Measurements from ENCODE around the gene SUSD2.

Gene SUSD2

DNA sequence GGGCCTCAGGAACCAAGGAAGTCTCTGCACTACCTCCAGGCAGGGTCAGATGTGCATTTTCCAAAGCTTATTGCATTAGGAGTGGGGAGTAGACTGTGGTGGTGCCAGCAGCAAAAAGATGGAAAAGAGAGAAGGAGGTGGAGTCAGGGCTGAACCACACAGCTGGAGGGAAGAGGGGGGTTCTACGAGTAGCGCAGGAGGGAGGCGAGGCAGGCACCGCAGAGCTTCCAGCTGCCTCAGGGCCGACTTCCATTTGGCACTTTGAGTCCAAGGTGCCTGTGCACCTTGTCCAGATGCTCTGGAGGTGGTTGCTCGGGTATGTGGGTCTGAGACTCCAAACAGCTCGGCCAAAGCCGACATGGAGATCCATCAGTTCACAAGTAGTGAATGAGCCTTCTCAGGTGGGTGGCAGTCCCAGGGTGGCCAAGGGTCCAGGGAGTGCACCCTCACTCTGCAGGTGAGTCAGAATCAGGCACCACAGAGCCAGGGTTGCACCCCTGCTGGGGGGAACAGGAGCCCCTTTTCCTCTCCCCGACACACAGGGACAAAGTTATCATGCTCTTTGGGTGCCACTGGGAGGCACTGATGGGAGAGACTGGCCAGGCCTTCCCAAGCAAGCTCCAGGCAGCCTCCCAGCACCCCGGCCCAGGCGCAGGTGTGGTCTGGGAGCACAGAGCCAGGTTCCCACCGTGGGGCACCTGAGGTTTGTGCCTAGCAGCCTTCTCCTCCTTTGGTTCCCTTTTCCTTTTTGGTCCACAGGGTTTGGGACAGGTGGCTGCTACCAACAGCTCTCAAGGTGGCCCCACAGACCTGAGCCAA lies 33.4 kb downstream of the SUSD2 start:
- DNase-seq (ENCODE audit: low read depth): no peak

DNA sequence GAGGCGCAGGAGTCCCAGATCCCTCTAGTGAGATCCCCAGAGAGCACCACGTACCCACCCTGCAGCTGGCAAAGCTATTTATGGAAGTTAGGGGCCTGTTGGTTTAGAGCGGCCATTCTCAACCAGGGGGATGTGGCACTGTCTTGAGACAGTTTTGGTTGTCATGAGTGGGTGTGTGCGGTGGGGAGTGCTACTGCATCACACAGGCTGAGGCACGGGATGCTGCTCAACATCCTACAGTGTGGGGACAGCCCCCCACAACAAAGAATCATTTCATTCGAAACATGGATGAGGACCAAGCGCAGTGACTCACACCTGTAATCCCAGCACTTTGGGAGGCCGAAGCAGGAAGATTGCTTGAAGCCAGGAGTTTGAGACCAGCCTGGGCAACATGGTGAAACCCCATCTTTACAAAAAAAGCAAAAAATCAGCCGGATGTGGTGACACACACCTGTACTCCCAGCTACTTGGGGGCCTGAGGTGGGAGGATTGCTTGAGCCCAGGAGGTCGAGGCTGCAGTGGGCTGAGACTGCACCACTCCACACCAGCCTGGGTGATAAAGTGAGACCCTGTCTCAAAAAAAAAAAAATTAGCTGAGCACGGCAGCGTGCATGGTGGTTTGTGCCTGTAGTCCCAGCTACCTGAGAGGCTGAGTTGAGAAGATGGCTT lies 35.4 kb downstream of the SUSD2 start:
- no peak for DNase-seq (ENCODE audit: low read depth)

DNA sequence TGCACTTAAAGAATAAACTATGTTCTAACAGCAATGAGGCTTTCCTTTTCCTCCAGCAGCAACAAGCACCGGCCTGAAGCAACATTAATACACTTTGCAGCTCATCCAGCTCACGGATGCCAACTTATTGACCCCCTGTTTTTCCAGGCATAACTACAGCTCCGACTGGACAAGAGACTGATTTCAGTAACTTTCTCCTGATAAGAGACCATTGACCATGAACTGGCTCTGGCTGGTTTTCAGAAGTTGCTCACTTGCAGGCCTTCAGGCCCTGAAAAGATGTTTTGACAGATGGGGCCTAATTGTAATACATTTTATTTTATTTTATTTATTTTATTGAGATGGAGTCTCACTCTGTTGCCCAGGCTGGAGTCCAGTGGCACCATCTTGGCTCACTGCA lies 36.1 kb downstream of the SUSD2 start:
- DNase-seq (ENCODE audit: low read depth): no peak

DNA sequence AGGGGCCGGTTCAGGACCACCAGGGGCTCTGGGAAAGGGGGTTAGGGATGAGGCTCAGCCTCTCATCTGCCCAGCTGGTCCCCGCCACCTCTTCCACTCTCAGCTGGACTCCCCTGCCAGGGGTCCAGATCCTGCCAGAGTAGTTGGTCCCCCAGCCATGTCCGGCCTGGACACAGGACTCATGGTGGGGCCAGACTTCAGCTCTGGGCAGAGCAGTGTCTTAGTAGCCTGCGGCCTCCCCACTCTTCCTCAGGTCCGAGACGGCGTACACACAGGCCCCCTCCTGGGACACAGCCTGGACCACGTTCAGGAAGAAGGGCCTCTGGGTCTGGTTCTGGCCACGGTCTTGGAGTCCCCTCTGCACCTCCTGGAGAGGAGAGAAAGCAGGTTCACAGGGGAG lies 38.5 kb downstream of the SUSD2 start:
- DNase-seq (ENCODE audit: low read depth): no peak

DNA sequence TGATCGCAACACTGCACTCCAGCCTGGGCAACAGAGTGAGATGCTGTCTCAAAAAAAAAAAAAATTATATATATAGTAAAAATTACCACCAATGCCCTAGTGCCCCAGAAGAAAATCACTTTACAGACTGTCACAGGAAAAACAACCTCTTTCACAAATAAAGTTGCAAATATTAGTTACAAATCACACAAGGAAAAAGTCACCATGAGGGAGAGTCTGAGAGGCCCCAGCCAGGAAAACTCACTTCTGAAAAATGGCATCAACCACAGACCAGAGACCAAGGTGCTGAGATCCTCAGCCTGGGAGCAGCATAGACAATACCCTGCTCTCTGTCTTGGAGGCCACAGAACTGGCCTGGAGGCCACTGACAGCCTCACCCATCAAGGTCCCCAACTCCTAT lies 43.2 kb downstream of the SUSD2 start:
- DNase-seq (ENCODE audit: low read depth): no peak

DNA sequence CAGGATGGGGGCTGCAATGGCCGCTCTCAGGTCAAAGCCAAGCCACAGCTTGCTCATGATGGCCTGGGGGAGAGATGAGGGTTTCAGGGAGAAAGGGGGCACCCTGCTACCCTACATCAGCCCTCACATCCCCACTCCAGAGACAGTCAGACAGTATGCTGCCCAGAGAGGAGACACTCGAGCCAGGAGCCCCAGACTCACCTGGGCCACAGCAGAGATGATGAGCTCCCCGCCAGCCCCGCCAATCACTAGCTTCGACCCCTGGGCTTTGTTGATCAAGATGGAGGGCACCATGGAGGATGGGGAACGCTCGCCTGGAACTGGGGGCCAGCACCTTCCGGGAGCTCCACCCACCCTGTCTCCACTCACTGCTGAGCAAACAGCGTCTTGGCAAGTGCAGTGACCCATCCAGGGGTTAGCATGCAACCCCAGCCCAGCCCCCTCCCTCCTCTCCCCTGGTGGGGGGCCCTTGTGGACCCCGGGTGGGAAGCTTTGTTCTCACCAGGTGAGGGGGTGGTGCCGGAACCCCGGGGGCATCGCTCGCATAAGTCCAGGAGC lies 43.8 kb downstream of the SUSD2 start:
- no peak for DNase-seq (ENCODE audit: low read depth)

DNA sequence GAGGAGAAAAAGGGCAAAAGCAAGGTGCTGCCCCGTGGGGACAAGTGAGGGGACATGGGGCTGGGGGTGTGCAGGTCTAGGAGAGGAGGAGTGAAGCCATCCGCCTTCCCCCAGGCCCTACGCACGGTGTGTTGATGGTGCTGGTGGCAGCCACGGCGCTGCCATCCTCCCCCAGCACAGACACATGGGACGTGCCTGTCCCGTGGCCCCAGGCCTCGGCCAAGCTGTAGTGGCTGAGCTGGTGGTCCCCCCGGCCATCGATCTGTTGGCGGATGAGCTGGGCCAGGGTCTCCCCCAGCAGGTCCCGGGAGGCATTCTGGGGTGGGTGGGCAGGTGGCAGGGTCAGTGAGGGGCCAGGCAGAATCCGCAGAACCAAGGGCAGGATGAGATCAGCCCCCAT lies 44.7 kb downstream of the SUSD2 start:
- DNase-seq (ENCODE audit: low read depth): no peak

DNA sequence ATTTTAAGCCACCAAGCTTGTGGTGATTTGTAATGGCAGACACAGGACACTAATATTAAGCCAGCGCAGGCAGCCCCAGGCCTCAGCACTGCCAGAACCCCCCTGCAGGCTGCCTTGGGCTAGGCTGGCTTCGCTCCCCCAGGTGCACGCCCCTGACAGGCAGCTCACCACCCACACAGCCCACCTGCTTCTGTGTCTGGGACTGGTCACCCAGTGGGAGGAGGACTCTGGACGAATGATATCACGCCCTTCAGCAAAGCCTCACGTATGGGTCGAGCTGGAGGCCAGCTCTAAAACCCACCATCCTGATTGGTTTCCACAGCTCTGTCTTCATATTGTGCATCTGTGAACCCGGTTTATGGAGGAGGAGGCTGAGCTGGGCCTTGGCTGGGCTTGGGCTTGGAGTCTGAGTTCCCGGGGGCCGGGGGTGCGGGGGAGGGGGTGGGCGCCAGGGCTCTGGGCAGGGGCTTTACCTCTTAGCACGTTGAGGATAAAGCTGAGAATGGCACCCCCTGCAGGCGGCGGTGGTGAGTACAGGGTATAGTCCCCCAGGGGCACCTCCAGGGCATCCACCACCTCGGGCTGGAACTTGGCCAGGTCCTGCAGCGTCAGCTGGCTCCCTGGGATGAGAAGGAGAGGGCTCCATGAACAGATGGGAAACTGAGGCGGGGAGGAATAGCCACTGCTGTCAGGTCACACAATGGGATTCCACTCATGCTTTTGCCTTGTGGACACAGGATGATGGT lies 49.8 kb downstream of the SUSD2 start:
- peak; percentile 35 for DNase-seq (ENCODE audit: low read depth)

DNA sequence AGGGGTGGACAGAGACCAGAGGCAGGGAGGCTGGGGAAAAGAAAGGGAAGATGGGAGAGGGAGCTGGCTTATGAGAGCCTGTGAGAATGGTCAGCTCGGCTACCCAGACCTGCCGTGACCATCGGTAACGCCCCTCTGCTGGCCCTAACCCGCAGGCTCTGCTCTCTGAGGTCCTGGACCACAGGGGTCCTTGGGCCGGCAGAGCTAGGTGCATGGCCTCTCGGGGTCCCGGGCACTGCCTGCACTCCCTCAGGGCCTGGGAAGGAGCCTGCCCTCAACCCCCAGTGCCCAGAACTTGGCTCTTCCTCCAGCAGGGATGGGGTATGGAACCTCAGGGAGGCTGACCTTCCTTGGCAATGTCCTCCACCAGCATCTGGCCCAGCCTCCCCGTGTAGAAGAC lies 50.4 kb downstream of the SUSD2 start:
- DNase-seq (ENCODE audit: low read depth): no peak

DNA sequence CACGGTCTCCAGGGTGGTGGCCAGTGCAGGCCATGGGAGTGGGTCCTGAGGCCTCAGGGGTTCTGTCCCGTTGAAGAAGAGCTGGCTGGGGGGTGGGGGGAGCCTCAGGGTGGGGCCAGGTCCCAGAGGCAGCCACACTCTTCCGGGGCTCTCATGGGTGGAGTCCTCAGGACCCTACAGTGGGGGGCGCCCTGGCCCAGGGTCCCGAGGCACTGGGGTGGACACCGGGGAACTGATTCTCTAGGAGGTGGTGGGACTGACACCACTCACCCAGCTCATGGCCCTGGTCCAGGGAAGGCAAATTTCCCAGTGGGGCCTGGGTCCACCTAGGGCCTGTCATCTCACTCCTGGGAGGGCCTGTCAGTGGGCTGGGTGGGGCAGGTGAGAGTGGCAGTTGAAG lies 50.8 kb downstream of the SUSD2 start:
- DNase-seq (ENCODE audit: low read depth): no peak

DNA sequence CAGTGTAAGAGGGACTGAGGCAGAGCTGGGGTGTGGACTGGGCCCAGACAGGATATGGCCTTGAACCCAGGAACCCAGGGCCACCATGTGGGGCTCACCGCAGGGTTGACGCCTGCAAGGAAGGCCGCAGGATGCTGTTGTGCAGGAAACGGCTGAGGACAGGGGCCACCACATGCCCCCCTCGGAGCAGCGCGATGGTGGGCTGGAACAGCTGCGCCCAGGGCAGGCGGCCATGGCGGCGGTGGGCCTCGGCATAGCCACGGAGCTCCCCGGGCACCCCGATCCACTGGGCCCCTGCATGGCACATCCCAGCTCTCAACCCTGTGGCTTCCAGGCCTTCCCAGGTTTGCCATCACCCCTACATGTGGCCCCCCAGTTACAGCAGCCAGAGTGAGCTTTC lies 51.4 kb downstream of the SUSD2 start:
- DNase-seq (ENCODE audit: low read depth): no peak

DNA sequence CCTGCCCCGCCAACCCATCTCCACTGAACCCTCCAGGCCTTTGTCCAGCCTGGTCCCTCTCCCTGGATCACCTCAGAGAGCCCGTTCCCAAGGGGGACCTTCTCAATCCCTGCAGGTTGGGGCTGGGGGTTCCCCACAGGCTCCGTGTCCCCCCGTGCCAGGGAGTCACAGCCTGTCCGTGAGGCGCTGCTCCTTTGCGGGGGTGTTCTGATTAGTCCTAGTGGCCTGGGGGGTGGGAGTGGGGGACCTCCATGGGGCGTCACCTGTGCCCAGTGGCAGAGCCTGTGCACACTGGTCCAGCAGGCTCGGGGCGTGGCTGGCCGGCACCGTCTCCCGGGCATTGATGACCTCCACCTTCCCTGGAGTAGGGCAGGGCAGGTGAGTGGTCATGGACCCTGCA lies 51.9 kb downstream of the SUSD2 start:
- no peak for DNase-seq (ENCODE audit: low read depth)

DNA sequence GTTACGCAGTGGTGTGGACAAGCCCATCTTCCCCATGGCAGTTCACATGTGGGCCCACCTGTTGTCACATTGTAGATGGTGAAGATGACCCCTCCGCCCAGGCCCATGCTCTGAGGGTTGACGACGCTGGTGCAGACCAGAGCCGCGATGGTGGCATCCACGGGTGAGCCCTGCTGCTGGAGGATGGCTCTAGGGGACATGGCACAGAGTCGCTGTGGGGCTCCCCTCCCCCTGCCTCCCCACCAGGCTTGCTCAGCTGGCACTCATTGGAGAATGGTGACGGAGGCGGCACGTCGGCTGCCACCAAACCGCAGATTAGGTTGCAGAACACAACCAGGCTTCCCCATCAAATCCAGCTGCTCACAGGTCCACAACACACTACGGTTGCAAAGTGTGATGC lies 52.5 kb downstream of the SUSD2 start:
- DNase-seq (ENCODE audit: low read depth): no peak

DNA sequence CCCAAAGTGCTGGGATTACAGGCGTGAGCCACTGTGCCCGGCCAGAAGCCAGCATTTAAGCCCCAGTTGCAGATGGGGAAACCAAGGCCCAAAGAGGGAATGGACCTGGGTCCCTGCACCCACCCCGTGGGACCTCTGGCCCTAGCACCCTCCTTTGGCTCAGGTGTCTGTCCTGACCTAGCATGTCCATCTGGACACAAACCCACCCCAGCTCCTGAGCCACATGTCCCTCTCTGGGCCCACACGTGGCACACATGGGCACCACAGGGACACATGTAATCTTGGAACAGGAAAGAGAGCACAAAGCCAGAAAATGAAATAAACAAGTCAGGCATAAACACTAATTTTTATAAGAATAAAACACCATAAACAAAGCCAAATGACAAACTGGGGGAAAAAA lies 54.0 kb downstream of the SUSD2 start:
- DNase-seq (ENCODE audit: low read depth): no peak

DNA sequence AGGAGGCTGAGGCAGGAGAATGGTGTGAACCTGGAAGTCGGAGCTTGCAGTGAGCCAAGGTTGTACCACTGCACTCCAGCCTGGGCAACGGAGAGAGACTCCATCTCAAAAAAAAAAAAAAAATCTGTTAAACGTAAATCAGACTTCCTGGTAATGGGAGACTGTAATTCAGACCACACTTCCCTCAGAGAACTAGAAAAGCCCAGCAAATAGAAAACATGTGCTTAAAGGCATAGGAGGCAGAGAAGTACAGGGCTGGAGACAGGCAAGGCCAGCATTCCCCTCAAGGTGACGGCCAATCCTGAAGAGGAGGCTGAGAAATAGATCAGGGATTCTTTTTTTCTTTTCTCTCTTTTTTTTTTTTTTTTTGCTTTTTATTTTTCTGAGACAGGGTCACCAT lies 55.4 kb downstream of the SUSD2 start:
- no peak for DNase-seq (ENCODE audit: low read depth)

DNA sequence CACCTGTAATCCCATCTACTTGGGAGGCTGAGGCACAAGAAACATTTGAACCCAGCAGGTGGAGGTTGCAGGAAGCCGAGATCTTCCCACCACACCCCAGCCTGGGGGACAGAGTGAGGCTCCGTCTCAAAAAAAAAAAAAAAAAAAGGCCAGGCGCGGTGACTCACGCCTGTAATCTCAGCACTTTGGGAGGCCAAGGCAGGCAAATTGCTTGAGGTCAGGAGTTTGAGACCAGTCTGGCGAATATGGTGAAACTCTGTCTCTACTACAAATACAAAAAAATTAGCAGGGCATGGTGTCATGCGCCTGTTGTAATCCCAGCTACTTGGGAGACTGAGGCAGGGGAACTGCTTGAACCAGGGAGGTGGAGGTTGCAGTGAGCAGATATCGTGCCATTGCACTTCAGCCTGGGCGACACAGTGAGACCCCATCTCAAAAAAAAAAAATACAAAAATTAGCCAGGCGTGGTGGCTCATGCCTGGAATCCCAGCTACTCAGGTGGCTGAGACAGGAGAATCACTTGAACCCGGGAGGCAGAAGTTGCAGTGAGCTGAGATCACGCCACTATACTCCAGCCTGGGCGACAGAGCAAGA lies 56.9 kb downstream of the SUSD2 start:
- DNase-seq (ENCODE audit: low read depth): peak; percentile 8

Data from ELR (cell line).